ENCODE results near the gene C10orf88.

C10orf88 gene

GRCh38 chr10:122966879-122967278 lies 12.9 kb upstream of the C10orf88 start:
- no peaks in the 10 kb centered on the region for H3K36me3 ChIP-seq (replicated peaks; ENCODE audit: low read depth, low read length)
- H3K9me3 ChIP-seq (ENCODE audit: insufficient read depth, low read length), result no peaks in the 10 kb centered on the region

GRCh38 chr10:122962405-122962804 lies 8.4 kb upstream of the C10orf88 start:
- TF ChIP-seq, protein P1, sequence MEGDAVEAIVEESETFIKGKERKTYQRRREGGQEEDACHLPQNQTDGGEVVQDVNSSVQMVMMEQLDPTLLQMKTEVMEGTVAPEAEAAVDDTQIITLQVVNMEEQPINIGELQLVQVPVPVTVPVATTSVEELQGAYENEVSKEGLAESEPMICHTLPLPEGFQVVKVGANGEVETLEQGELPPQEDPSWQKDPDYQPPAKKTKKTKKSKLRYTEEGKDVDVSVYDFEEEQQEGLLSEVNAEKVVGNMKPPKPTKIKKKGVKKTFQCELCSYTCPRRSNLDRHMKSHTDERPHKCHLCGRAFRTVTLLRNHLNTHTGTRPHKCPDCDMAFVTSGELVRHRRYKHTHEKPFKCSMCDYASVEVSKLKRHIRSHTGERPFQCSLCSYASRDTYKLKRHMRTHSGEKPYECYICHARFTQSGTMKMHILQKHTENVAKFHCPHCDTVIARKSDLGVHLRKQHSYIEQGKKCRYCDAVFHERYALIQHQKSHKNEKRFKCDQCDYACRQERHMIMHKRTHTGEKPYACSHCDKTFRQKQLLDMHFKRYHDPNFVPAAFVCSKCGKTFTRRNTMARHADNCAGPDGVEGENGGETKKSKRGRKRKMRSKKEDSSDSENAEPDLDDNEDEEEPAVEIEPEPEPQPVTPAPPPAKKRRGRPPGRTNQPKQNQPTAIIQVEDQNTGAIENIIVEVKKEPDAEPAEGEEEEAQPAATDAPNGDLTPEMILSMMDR (IDR thresholded peaks at IDR 0.05; ENCODE audit: low read depth, low read length), result no peak
- no peak for TF ChIP-seq EZH2phosphoT487 (IDR thresholded peaks at IDR 0.05; ENCODE audit: low read depth)
- Histone ChIP-seq H3K27me3 (ENCODE audit: low read depth, low read length) (no peaks in the 10 kb centered on the region), H3K9ac (ENCODE audit: low read length) (no peak overlapping the region), H3K4me2 (ENCODE audit: low read length) (no peak overlapping the region), H3K4me3 (ENCODE audit: low read length) (no peak overlapping the region), H4K20me1 (ENCODE audit: insufficient read depth, low read length) (no peaks in the 10 kb centered on the region), H2AFZ (ENCODE audit: low read depth, low read length) (no peak overlapping the region), H3K27ac (ENCODE audit: low read length) (no peak overlapping the region), H3K36me3 (replicated peaks; ENCODE audit: low read depth, low read length) (no peaks in the 10 kb centered on the region), H3K79me2 (ENCODE audit: low read length) (no peaks in the 10 kb centered on the region), H3K9me3 (ENCODE audit: insufficient read depth, low read length) (no peaks in the 10 kb centered on the region), H3K4me1 (ENCODE audit: low read length) (no peaks in the 10 kb centered on the region)

More at GRCh38 chr10:122966879-122967278, 12.9 kb upstream of the C10orf88 start:
- Histone ChIP-seq H3K9ac (ENCODE audit: low read length) (no peak overlapping the region), H4K20me1 (ENCODE audit: insufficient read depth, low read length) (no peaks in the 10 kb centered on the region), H3K27ac (ENCODE audit: low read length) (no peak overlapping the region), H2AFZ (ENCODE audit: low read depth, low read length) (no peak overlapping the region), H3K4me3 (ENCODE audit: low read length) (no peak overlapping the region), H3K79me2 (ENCODE audit: low read length) (no peaks in the 10 kb centered on the region), H3K4me1 (ENCODE audit: low read length) (no peaks in the 10 kb centered on the region), H3K27me3 (ENCODE audit: low read depth, low read length) (no peaks in the 10 kb centered on the region), H3K4me2 (ENCODE audit: low read length) (no peak overlapping the region)
- no peak for TF ChIP-seq EZH2phosphoT487 (IDR thresholded peaks at IDR 0.05; ENCODE audit: low read depth)
- TF ChIP-seq, protein P1 (IDR thresholded peaks at IDR 0.05; ENCODE audit: low read depth, low read length), result no peak

GRCh38 chr10:122957474-122957873 lies 3.4 kb upstream of the C10orf88 start:
- no peaks in the 10 kb centered on the region for H3K9me3 ChIP-seq (ENCODE audit: insufficient read depth, low read length)
- no peak overlapping the region for H2AFZ ChIP-seq (ENCODE audit: low read depth, low read length)
- H3K27ac ChIP-seq (ENCODE audit: low read length), result no peak overlapping the region
- H3K9ac ChIP-seq (ENCODE audit: low read length), result no peak overlapping the region
- peaks cover 5% of the 10 kb centered on the region for H3K4me1 ChIP-seq (ENCODE audit: low read length)
- H3K4me2 ChIP-seq (ENCODE audit: low read length), result no peak overlapping the region
- peaks cover 4% of the 10 kb centered on the region for H3K79me2 ChIP-seq (ENCODE audit: low read length)
- H3K4me3 ChIP-seq (ENCODE audit: low read length), result no peak overlapping the region
- TF ChIP-seq EZH2phosphoT487 (IDR thresholded peaks at IDR 0.05; ENCODE audit: low read depth), result no peak
- TF ChIP-seq, protein P1 (IDR thresholded peaks at IDR 0.05; ENCODE audit: low read depth, low read length), result no peak
- no peaks in the 10 kb centered on the region for H3K36me3 ChIP-seq (replicated peaks; ENCODE audit: low read depth, low read length)
- H3K27me3 ChIP-seq (ENCODE audit: low read depth, low read length), result no peaks in the 10 kb centered on the region
- no peaks in the 10 kb centered on the region for H4K20me1 ChIP-seq (ENCODE audit: insufficient read depth, low read length)

DNA sequence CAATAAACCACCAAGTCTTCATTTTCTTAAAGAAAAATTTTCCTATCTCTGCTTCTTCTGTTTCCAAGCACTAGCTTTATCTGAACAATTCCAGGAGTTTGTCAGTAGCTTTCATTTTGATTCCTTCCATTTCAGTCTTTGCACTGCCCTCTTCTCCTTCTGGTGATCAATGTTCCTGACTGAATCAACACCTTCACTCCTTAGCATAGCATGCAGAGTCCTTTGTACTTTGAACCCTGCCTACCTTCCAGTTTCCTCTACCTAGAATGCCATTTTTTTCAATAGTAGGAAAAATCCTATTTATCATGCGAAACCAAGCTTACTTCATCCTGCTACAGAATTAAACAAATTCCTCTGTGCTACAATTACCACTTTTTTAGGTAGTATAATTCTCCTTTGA lies 1.9 kb upstream of the C10orf88 start:
- peaks cover 5% of the 10 kb centered on the region for H3K4me1 ChIP-seq (ENCODE audit: low read length)
- TF ChIP-seq, protein P1 (IDR thresholded peaks at IDR 0.05; ENCODE audit: low read depth, low read length), result no peak
- no peak for TF ChIP-seq EZH2phosphoT487 (IDR thresholded peaks at IDR 0.05; ENCODE audit: low read depth)
- no peak overlapping the region for H2AFZ ChIP-seq (ENCODE audit: low read depth, low read length)
- no peaks in the 10 kb centered on the region for H4K20me1 ChIP-seq (ENCODE audit: insufficient read depth, low read length)
- H3K9ac ChIP-seq (ENCODE audit: low read length), result no peak overlapping the region
- H3K79me2 ChIP-seq (ENCODE audit: low read length), result peaks cover 4% of the 10 kb centered on the region
- no peak overlapping the region for H3K4me3 ChIP-seq (ENCODE audit: low read length)
- no peaks in the 10 kb centered on the region for H3K9me3 ChIP-seq (ENCODE audit: insufficient read depth, low read length)
- no peak overlapping the region for H3K4me2 ChIP-seq (ENCODE audit: low read length)
- H3K27me3 ChIP-seq (ENCODE audit: low read depth, low read length), result no peaks in the 10 kb centered on the region
- no peaks in the 10 kb centered on the region for H3K36me3 ChIP-seq (replicated peaks; ENCODE audit: low read depth, low read length)
- no peak overlapping the region for H3K27ac ChIP-seq (ENCODE audit: low read length)

Measured in OCI-LY3 (cell line).